C4-2B (cell line): ENCODE measurements around the gene PDE8B.

ENCODE experiments used
- ZFX ChIP-seq: fragments of 450-650 bp; IDR thresholded peaks from 2 replicates; pipeline ENCODE4 v1.6.1; 2017
- TF ChIP-seq, protein P1 (sequence below): fragments of 450-650 bp; conservative IDR thresholded peaks from 2 replicates; pipeline ENCODE4 v1.5.1; 2017; ENCODE audit warnings: mild to moderate bottlenecking

DNA sequence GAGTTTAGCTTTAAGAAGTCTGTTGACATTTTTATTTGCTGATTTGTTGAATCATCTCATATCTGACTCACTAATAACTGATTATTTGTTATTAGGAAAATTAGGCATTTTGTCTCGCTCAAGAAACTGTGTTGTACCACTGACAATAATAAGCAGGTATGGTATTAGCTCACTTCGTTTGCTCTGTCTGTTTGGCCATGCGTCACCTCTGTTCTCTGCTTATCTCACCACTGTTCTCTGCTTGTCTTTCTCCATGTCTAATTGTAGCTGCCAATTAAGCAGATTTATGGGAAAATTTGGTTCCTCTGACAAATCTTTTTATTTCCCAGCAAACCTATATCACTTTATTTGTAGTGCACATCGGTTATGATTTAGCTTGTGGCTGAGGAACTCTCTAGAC is 142.8 kb downstream of the PDE8B start:
- TF ChIP-seq, protein P1, sequence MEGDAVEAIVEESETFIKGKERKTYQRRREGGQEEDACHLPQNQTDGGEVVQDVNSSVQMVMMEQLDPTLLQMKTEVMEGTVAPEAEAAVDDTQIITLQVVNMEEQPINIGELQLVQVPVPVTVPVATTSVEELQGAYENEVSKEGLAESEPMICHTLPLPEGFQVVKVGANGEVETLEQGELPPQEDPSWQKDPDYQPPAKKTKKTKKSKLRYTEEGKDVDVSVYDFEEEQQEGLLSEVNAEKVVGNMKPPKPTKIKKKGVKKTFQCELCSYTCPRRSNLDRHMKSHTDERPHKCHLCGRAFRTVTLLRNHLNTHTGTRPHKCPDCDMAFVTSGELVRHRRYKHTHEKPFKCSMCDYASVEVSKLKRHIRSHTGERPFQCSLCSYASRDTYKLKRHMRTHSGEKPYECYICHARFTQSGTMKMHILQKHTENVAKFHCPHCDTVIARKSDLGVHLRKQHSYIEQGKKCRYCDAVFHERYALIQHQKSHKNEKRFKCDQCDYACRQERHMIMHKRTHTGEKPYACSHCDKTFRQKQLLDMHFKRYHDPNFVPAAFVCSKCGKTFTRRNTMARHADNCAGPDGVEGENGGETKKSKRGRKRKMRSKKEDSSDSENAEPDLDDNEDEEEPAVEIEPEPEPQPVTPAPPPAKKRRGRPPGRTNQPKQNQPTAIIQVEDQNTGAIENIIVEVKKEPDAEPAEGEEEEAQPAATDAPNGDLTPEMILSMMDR, result no peak
- no peak for TF ChIP-seq ZFX
